GM23338 (cell line): ENCODE data around the gene SLC13A3.

Experiments used
- CTCF ChIP-seq, 2 experiments: fragments of 200-600 bp in 1 of 2; sonication (generic) in 1 of 2; conservative IDR thresholded peaks; 2 replicates each; pipeline versions ENCODE4 v1.5.1 to v1.6.1; 2016 to 2017; ENCODE audit warnings: antibody characterized with exemption in 2 of 2, low read depth in 2 of 2, mild to moderate bottlenecking in 2 of 2, moderate library complexity in 1 of 2
- EZH2 ChIP-seq: fragments of 200-600 bp; sonication (generic); IDR thresholded peaks from one replicate; pipeline ENCODE4 v1.8.0; 2017; ENCODE audit warnings: antibody characterized with exemption, mild to moderate bottlenecking, low read depth; ENCODE audit not compliant: unreplicated experiment
- EZH2phosphoT487 ChIP-seq: fragments of 200-600 bp; sonication (generic); IDR thresholded peaks from one replicate; pipeline ENCODE4 v1.8.1; 2018; ENCODE audit warnings: antibody characterized with exemption; ENCODE audit not compliant: unreplicated experiment
- JUNB ChIP-seq: IDR thresholded peaks from one replicate; pipeline ENCODE4 v1.6.1; 2016; ENCODE audit warnings: antibody characterized with exemption; ENCODE audit not compliant: unreplicated experiment
- POLR2AphosphoS5 ChIP-seq: IDR thresholded peaks from 2 replicates; pipeline ENCODE4 v1.6.1; 2016; ENCODE audit warnings: antibody characterized with exemption, low read depth
- REST ChIP-seq: IDR thresholded peaks from one replicate; pipeline ENCODE4 v1.6.1; 2018; ENCODE audit warnings: antibody characterized with exemption; ENCODE audit not compliant: unreplicated experiment

- TF ChIP-seq CTCF (conservative IDR thresholded peaks at IDR 0.05; ENCODE audit: low read depth in 2 of 2) = no peak
- TF ChIP-seq JUNB = no peak
- no peak for TF ChIP-seq EZH2
- no peak for TF ChIP-seq POLR2AphosphoS5
- TF ChIP-seq REST = no peak
- TF ChIP-seq EZH2phosphoT487 = no peak
These were observed 46.1 kb downstream of the SLC13A3 start for GRCh38 chr20:46605181-46605580.
